ENCODE data around the gene DCTN2.

GRCh38 chr12:57579677-57580465 is 32.9 kb upstream of the DCTN2 start:
- TF ChIP-seq GATA2 (IDR thresholded peaks at IDR 0.05; ENCODE audit: low read depth, low read length) (no peak), GATA3 (IDR thresholded peaks at IDR 0.05; ENCODE audit: low read depth, low read length) (no peak)

Data from SH-SY5Y (cell line).